AG10803 (cell line): ENCODE results near the gene FAM240B.

Experiments
- DNase-seq: peaks from one replicate; pipeline ENCODE4 v3.0.0; 2010; ENCODE audit warnings: low read depth
- H3K4me3 ChIP-seq: 2 replicates; pipeline ENCODE4 v1.5.1; 2011; ENCODE audit warnings: mild to moderate bottlenecking, low read length, control low read depth
- CTCF ChIP-seq: conservative IDR thresholded peaks from 2 replicates; pipeline ENCODE4 v1.5.1; 2011; ENCODE audit warnings: mild to moderate bottlenecking, low read length, control low read depth, inconsistent platforms

FAM240B gene

GRCh38 chr9:38659538-38659937 is 60.4 kb downstream of the FAM240B start:
- TF ChIP-seq CTCF = no peak
- DNase-seq = no peak
- H3K4me3 ChIP-seq = no peak overlapping the region

- no peak for DNase-seq
- no peak for TF ChIP-seq CTCF
- H3K4me3 ChIP-seq = no peak overlapping the region
Observed at GRCh38 chr9:38656896-38657295, 63.0 kb downstream of the FAM240B start.

DNA sequence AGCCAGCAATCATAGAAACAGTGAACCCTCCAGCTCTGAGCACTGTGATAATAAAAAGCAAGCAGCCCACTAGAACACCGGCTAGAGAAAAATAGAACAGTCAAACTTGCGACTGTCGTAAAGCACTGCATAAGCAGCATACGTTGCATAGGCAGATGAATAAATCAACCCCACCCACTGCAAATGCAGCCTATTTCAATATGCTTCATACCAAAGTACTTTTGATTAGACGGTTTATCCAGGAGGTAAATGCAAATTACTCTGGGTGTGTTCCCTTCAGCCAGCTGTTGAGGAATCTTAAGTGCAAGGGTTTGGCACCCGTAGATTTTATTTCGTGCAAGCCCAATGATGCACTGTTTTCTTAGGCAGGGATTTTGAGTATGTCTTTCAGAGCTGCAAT is 67.4 kb downstream of the FAM240B start:
- TF ChIP-seq CTCF = no peak
- no peak for DNase-seq
- no peak overlapping the region for H3K4me3 ChIP-seq

- H3K4me3 ChIP-seq = no peak overlapping the region
- TF ChIP-seq CTCF = no peak
- no peak for DNase-seq
Observed at GRCh38 chr9:38652044-38652443, 67.9 kb downstream of the FAM240B start.

DNA sequence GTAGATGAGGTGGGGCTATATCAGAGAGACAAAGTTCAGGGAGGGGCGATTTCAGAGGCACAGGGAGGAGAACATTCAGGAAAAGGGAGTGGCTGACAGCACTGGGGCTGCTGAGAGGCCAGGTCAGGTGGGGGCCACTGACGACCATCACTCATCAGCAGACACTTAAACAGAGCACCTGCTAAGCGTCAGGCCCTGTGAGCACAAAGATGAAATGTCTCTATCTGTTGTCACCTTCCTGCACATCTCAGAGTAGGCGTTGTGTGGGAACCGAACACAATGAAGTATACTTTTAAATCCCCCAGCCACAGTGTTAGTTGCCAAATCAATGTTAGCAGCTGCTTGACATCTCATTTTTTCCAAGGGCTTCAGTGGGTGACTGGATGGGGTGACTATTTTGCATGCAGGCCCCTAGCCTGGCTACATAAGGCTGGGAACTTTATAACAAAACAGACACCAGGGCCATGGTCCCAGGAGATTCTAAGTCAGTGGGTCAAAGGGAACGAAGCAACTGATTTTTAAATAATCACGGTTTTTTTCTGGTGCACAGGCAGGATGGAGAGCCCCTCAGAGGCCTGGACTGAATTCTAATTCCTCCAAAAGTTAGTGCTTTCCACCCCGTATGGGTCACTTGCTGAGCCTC is 68.4 kb downstream of the FAM240B start:
- DNase-seq = no peak
- no peak for TF ChIP-seq CTCF
- no peak overlapping the region for H3K4me3 ChIP-seq

GRCh38 chr9:38650564-38650963 is 69.4 kb downstream of the FAM240B start:
- DNase-seq = no peak
- no peak overlapping the region for H3K4me3 ChIP-seq
- no peak for TF ChIP-seq CTCF

GRCh38 chr9:38649731-38650363 is 70.1 kb downstream of the FAM240B start:
- no peak for TF ChIP-seq CTCF
- no peak overlapping the region for H3K4me3 ChIP-seq
- no peak for DNase-seq
